Measurements from ENCODE around the gene ANAPC2.

ANAPC2 gene

DNA sequence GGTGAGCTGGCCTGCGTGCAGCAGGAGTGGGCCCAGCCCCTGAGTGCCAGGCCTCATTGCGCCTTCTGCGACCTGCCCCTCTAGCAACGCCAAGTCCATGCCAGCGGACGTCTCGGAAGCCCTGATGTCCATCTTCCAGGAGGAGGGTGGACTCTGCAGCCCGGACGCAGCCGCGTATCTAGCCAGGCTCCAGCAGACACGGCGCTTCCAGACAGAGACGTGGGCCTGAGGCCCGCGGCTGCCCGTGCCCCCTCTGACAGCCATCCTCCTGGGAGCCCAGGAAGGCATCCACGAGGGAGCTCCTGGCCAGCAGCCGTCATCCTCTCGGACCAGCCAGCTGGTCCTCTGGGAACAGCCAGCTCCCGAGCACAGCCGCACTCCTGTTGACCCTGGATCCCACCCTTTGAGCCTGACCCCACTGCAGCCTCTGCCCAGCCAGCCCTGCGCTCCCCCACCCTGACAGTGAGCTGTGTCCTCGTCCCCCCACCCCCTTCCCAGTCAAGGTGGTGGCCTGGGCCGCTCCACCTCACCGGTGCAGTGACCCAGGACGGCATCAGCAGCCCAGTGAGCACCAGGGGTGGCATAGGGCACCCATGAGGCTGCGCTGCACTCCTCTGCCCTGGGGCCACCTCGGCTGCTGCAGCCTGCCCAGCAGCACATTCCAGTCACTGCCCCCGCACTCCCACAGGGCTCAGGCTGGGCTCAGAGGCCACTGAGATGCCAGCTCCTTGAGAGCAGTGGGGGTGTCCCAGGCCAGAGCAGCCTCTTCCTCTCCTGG lies 28.0 kb upstream of the ANAPC2 start:
- H3K4me3 ChIP-seq (ENCODE audit: low read length), result no peak overlapping the region
- DNase-seq (ENCODE audit: low read depth), result no peak
- TF ChIP-seq, protein P1, sequence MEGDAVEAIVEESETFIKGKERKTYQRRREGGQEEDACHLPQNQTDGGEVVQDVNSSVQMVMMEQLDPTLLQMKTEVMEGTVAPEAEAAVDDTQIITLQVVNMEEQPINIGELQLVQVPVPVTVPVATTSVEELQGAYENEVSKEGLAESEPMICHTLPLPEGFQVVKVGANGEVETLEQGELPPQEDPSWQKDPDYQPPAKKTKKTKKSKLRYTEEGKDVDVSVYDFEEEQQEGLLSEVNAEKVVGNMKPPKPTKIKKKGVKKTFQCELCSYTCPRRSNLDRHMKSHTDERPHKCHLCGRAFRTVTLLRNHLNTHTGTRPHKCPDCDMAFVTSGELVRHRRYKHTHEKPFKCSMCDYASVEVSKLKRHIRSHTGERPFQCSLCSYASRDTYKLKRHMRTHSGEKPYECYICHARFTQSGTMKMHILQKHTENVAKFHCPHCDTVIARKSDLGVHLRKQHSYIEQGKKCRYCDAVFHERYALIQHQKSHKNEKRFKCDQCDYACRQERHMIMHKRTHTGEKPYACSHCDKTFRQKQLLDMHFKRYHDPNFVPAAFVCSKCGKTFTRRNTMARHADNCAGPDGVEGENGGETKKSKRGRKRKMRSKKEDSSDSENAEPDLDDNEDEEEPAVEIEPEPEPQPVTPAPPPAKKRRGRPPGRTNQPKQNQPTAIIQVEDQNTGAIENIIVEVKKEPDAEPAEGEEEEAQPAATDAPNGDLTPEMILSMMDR (conservative IDR thresholded peaks at IDR 0.05; ENCODE audit: low read length), result no peak

DNA sequence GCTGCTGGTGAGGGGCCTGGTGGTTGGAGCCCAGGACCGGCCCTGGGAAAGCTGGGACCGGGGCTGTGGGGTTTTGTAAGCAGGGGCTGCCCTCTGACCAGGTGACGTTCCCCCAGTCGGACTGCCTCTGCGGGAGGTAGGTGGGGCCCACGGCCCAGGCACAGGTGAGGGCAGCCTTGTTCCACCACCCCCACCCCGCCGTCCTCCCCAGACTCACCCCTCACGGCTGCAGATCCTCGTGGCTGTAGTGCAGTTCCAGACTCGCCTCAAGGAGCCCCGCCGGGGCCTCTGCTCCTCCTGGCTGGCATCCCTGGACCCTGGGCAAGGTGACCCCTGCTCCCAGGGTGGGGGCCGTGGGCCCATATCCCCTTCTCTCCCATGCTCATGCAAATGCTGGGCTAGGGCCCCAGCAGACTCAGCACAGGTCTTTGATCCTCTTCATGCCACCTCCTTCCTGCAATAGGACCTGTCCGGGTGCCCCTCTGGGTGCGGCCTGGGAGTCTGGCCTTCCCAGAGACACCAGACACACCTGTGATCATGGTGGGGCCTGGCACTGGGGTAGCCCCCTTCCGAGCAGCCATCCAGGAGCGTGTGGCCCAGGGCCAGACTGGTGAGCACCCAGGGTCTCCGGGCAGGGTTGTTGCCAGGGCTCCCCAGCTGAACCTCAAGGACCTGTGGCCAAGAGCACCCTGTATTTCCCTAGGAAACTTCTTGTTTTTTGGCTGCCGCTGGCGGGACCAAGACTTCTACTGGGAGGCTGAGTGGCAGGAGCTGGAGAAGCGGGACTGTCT lies 27.0 kb upstream of the ANAPC2 start:
- TF ChIP-seq, protein P1 (conservative IDR thresholded peaks at IDR 0.05; ENCODE audit: low read length), result no peak
- no peak overlapping the region for H3K4me3 ChIP-seq (ENCODE audit: low read length)
- no peak for DNase-seq (ENCODE audit: low read depth)

GRCh38 chr9:137214620-137215019 lies 26.3 kb upstream of the ANAPC2 start:
- TF ChIP-seq, protein P1 (conservative IDR thresholded peaks at IDR 0.05; ENCODE audit: low read length), result no peak
- H3K4me3 ChIP-seq (ENCODE audit: low read length), result no peak overlapping the region
- no peak for DNase-seq (ENCODE audit: low read depth)

GRCh38 chr9:137213160-137214060 lies 25.1 kb upstream of the ANAPC2 start:
- no peak for DNase-seq (ENCODE audit: low read depth)
- TF ChIP-seq, protein P1 (conservative IDR thresholded peaks at IDR 0.05; ENCODE audit: low read length), result no peak
- H3K4me3 ChIP-seq (ENCODE audit: low read length), result no peak overlapping the region

- DNase-seq (ENCODE audit: low read depth), result no peak
- TF ChIP-seq, protein P1 (conservative IDR thresholded peaks at IDR 0.05; ENCODE audit: low read length), result no peak
- no peak overlapping the region for H3K4me3 ChIP-seq (ENCODE audit: low read length)
These were observed 24.2 kb upstream of the ANAPC2 start for GRCh38 chr9:137212520-137212919.

- no peak overlapping the region for H3K4me3 ChIP-seq (ENCODE audit: low read length)
- DNase-seq (ENCODE audit: low read depth), result no peak
- TF ChIP-seq, protein P1 (conservative IDR thresholded peaks at IDR 0.05; ENCODE audit: low read length), result no peak
These were observed 23.2 kb upstream of the ANAPC2 start for GRCh38 chr9:137211532-137211931.

Measured in AG10803 (cell line).